LNCaP clone FGC (cell line): ENCODE results near the gene WDR59.

Experiments used
- DNase-seq: peaks from one replicate; pipeline ENCODE4 v3.0.0-alpha.2; 2011; ENCODE audit warnings: low read depth
- H3K4me3 ChIP-seq: 2 replicates; pipeline ENCODE4 v1.5.1; 2011; ENCODE audit warnings: mild to moderate bottlenecking, low read depth, low read length, control low read depth
- TF ChIP-seq, protein P1 (sequence below): IDR thresholded peaks from 2 replicates; pipeline ENCODE4 v1.5.1; 2012; ENCODE audit warnings: mild to moderate bottlenecking; ENCODE audit not compliant: control insufficient read depth, insufficient read depth; ENCODE audit errors: extremely low read depth

WDR59 gene

DNA sequence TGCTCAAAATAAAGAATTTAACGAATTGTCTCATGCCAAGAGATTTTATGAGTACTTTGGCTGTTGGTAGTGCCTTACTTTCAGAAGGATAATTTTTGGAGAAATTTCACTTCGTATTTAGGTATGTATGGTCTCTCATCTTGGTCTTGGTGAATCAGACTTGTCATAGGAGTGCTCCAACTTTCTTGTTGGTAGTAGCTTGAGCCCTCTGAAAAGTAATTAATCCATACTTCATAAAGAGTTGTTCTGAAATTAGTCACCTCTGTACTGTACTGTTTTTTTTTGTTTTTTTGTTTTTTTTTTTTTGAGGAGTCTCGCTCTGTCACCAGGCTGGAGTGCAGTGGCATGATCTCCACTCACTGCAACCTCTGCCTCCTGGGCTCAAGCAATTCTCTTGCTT lies 25.5 kb upstream of the WDR59 start:
- DNase-seq = no peak
- TF ChIP-seq, protein P1, sequence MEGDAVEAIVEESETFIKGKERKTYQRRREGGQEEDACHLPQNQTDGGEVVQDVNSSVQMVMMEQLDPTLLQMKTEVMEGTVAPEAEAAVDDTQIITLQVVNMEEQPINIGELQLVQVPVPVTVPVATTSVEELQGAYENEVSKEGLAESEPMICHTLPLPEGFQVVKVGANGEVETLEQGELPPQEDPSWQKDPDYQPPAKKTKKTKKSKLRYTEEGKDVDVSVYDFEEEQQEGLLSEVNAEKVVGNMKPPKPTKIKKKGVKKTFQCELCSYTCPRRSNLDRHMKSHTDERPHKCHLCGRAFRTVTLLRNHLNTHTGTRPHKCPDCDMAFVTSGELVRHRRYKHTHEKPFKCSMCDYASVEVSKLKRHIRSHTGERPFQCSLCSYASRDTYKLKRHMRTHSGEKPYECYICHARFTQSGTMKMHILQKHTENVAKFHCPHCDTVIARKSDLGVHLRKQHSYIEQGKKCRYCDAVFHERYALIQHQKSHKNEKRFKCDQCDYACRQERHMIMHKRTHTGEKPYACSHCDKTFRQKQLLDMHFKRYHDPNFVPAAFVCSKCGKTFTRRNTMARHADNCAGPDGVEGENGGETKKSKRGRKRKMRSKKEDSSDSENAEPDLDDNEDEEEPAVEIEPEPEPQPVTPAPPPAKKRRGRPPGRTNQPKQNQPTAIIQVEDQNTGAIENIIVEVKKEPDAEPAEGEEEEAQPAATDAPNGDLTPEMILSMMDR = no peak
- no peak overlapping the region for H3K4me3 ChIP-seq

DNA sequence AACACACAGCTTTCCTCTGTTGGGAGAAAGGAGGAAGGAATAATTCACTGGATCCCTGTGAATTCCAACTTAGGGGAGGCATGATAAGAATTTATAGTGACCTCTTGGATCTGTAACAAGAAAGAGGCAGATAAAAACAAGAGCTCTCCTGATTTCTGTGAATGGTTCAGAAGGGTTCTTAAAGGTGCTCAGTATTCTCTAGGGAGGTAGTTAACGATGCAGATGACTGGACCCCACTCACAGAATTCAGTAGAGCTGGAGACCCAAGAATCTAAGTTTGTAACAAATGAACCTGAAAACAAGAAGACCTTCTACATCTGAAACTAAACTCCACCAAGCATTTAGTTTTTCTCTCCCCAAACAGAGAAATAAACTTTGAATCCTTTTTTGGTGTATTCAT lies 22.5 kb upstream of the WDR59 start:
- TF ChIP-seq, protein P1 = no peak
- no peak for DNase-seq
- H3K4me3 ChIP-seq = no peak overlapping the region

DNA sequence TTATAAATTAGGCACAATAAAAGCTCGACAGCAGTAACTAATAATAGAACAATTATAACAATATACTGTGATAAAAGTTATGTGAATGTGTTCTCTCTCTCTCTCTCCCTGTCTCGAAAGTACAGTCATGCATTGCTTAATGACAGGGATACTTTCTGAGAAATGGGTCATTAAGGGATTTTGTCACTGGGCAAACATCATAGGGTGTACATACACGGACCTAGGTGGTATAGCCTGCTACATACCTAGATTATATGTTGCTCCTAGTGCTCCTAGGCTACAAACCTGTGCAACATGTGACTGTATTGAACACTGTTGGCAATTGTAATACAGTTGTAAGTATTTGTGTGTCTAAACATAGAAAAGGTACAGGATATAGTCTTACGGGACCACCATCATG lies 20.8 kb upstream of the WDR59 start:
- no peak for DNase-seq
- no peak overlapping the region for H3K4me3 ChIP-seq
- TF ChIP-seq, protein P1 = no peak

DNA sequence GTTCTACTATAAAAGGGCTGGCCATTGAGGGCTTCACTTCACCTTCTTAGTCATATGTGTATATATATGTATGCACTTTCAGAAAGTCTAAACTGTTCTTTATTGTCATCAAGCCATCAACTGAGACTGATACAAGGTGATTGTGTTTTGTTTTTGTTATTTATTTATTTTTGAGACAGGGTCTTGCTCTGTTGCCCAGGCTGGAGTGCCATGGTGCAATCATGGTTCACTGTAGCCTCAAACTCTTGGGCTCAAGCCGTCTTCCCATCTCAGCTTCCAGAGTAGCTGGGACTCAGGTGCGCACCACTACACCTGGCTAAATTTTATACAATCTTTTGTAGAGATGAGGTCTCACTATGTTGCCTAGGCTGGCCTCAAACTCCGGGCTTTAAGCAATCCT lies 19.5 kb upstream of the WDR59 start:
- H3K4me3 ChIP-seq = no peak overlapping the region
- TF ChIP-seq, protein P1 = no peak
- no peak for DNase-seq

DNA sequence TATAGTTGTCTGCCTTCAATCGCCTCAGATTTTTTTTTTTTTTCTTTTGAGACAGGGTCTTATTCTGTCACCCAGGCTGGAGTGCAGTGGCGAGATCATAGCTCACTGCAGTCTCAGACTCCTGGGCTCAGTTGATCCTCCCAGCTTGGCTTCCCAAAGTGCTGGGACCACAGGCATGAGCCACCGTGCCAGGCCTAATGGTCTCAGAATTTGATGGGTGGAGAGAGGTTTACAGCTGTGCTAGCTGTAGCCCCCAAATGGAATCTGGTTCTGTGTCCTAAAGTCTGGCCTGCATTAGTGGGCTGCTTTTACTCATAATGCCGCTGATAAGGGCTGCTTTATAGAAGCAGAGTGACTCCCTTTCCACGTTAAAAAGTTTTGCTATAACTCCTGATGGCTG lies 19.0 kb upstream of the WDR59 start:
- no peak overlapping the region for H3K4me3 ChIP-seq
- no peak for DNase-seq
- TF ChIP-seq, protein P1 = no peak

- TF ChIP-seq, protein P1 = no peak
- H3K4me3 ChIP-seq = no peak overlapping the region
- no peak for DNase-seq
Measured at GRCh38 chr16:75002474-75002873, 17.6 kb upstream of the WDR59 start.

- DNase-seq = no peak
- TF ChIP-seq, protein P1 = no peak
- H3K4me3 ChIP-seq = peak overlapping the region; percentile 69
Measured at GRCh38 chr16:75000481-75001081, 15.7 kb upstream of the WDR59 start.
